GM18861 (cell line): ENCODE results near the gene YTHDC1.
"Not testable (repeated sequence)": the region's sequence is repeated elsewhere in the genome, so short reads cannot be mapped to it uniquely, and the experiment has no call there.

ENCODE experiments used
- ATAC-seq: cut with Tn5 transposase; IDR thresholded peaks from one replicate; pipeline ENCODE4 v1.9.1; 2021; ENCODE audit not compliant: unreplicated experiment

YTHDC1 gene

GRCh38 chr4:68349649-68350360 lies at the start of gene YTHDC1:
Gene YTHDC1, minus strand, starts transcription at chr4:68350090. Its CDS starts 337 bp downstream, at chr4:68349753.
- ATAC-seq: peak; percentile 95

GRCh38 chr4:68399306-68399705 lies 49.4 kb upstream of the YTHDC1 start:
- no peak for ATAC-seq

- no peak for ATAC-seq
These were observed 46.9 kb upstream of the YTHDC1 start for GRCh38 chr4:68396756-68397155.

GRCh38 chr4:68391436-68391835 lies 41.5 kb upstream of the YTHDC1 start:
- no peak for ATAC-seq

- no peak for ATAC-seq
These were observed 40.5 kb upstream of the YTHDC1 start for GRCh38 chr4:68390205-68390935.

- ATAC-seq: not testable (repeated sequence)
These were observed 39.6 kb upstream of the YTHDC1 start for GRCh38 chr4:68389386-68389913.

- no peak for ATAC-seq
These were observed 38.5 kb upstream of the YTHDC1 start for GRCh38 chr4:68388347-68388865.

- no peak for ATAC-seq
These were observed 35.4 kb upstream of the YTHDC1 start for GRCh38 chr4:68385267-68385666.

GRCh38 chr4:68383115-68383514 lies 33.2 kb upstream of the YTHDC1 start:
- no peak for ATAC-seq

GRCh38 chr4:68378226-68378625 lies 28.3 kb upstream of the YTHDC1 start:
- ATAC-seq: no peak

- ATAC-seq: peak; percentile 84
These were observed 26.0 kb upstream of the YTHDC1 start for GRCh38 chr4:68375667-68376559.

GRCh38 chr4:68373513-68373912 lies 23.6 kb upstream of the YTHDC1 start:
- peak; percentile 96 for ATAC-seq

GRCh38 chr4:68372588-68372987 lies 22.7 kb upstream of the YTHDC1 start:
- ATAC-seq: no peak

GRCh38 chr4:68369142-68369805 lies 19.4 kb upstream of the YTHDC1 start:
- no peak for ATAC-seq

- ATAC-seq: no peak
These were observed 18.8 kb upstream of the YTHDC1 start for GRCh38 chr4:68368691-68369131.

GRCh38 chr4:68367835-68368234 lies 17.9 kb upstream of the YTHDC1 start:
- no peak for ATAC-seq

GRCh38 chr4:68366600-68366999 lies 16.7 kb upstream of the YTHDC1 start:
- no peak for ATAC-seq

GRCh38 chr4:68365068-68365467 lies 15.2 kb upstream of the YTHDC1 start:
- ATAC-seq: no peak

- ATAC-seq: no peak
These were observed 11.3 kb upstream of the YTHDC1 start for GRCh38 chr4:68361146-68361589.
